Measurements from ENCODE around the gene RNH1. TPM values are rescaled to one million over a fixed set of nuclear protein-coding genes. Genes with fewer than 3 reads are reported as not detected.

RNH1 gene
- total RNA-seq, 1 experiment from 2014 or later, result 59.0 TPM

- no peak for TF ChIP-seq IRF2 (CRISPR knock-in tag; IDR thresholded peaks at IDR 0.05; ENCODE audit: borderline replicate concordance, low read depth)
- TF ChIP-seq, protein P1, sequence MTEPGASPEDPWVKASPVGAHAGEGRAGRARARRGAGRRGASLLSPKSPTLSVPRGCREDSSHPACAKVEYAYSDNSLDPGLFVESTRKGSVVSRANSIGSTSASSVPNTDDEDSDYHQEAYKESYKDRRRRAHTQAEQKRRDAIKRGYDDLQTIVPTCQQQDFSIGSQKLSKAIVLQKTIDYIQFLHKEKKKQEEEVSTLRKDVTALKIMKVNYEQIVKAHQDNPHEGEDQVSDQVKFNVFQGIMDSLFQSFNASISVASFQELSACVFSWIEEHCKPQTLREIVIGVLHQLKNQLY (CRISPR knock-in tag; IDR thresholded peaks at IDR 0.05), result no peak
Observed at GRCh38 chr11:477052-477715, 29.9 kb downstream of the RNH1 start (continued).

DNA sequence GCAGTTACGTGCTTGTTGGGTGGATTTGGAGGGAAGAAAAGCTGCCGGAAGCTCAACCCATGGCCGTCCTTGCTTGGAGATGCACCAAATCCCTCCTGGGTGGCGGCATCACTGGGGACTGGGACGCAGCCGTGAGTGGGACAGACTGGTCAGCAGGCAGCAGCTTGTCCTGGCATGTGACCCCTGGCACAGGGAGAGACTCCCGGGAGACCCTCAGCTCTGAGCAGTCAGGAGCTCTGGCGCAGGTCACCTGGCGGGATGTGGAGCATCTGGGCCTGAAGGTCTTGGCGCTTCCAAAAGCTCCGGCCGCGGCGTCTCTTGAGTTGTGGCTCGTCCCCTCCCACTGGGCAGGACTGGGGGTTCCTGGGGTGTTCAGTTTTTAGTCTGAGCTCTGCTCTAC lies 30.6 kb downstream of the RNH1 start:
- Mint-ChIP-seq H3K9me3 (no peaks in the 10 kb centered on the region), H3K27me3 (ENCODE audit: low read depth) (no peaks in the 10 kb centered on the region), H3K4me1 (0 out of 2 replicates have a peak, but pooled peaks cover 3% of the 10 kb centered on the region), H3K36me3 (peaks cover 5% of the 10 kb centered on the region), H3K4me3 (no peak overlapping the region), H3K27ac (peak overlapping the region; percentile 72)
- no peak for ATAC-seq
- TF ChIP-seq SMAD3 (CRISPR knock-in tag; IDR thresholded peaks at IDR 0.05; ENCODE audit: borderline replicate concordance) (no peak), IRF2 (CRISPR knock-in tag; IDR thresholded peaks at IDR 0.05; ENCODE audit: borderline replicate concordance, low read depth) (no peak), ZNF263 (CRISPR knock-in tag; IDR thresholded peaks at IDR 0.05; ENCODE audit: low read depth) (no peak), JUN (CRISPR knock-in tag; IDR thresholded peaks at IDR 0.05) (no peak), GABPB1 (CRISPR knock-in tag; IDR thresholded peaks at IDR 0.05) (no peak), ATF1 (CRISPR knock-in tag; IDR thresholded peaks at IDR 0.05) (no peak), ZNF396 (CRISPR knock-in tag; IDR thresholded peaks at IDR 0.05; ENCODE audit: borderline replicate concordance) (no peak)
- POLR2A ChIA-PET, result no interaction called here
- CTCF ChIA-PET, result interaction anchor here (0.7 to 1.1 kb wide), 2 partner anchors 28 to 86 kb away, joined by 3 read pairs; no protein-coding TSS in a partner anchor
- no peak for DNase-seq (ENCODE audit: low spot score)

DNA sequence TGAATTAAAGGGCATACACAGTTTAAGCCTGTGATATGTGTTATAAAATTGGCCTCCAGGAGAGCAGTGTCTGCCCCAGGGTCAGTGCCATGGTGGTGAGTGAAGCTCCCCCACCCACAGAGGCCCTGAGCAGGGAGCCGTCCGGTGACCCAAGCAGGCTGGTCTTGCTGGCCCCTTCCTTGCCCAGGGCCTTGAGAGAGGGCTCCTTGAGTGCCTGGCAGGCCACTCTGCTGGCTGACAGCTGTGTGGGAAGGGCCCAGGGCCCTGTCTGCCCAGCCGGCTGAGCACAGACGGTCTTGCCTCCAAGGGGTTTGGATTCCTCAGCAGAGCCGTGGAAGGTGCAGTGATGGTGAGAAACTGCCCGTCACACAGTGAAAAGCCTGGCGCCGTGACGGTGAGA lies 31.1 kb downstream of the RNH1 start:
- no peak for TF ChIP-seq ZNF423 (CRISPR knock-in tag; IDR thresholded peaks at IDR 0.05)
- TF ChIP-seq HMGA2 (CRISPR knock-in tag; IDR thresholded peaks at IDR 0.05), result no peak
- no peak for TF ChIP-seq MAX (CRISPR knock-in tag; IDR thresholded peaks at IDR 0.05)
- TF ChIP-seq ZMAT4 (CRISPR knock-in tag; IDR thresholded peaks at IDR 0.05), result no peak
- no peaks in the 10 kb centered on the region for H3K27me3 Mint-ChIP-seq (ENCODE audit: low read depth)
- H3K36me3 Mint-ChIP-seq, result peaks cover under 1% of the 10 kb centered on the region
- CTCF ChIA-PET, result no interaction called here
- POLR2A ChIA-PET, result no interaction called here
- no peaks in the 10 kb centered on the region for H3K9me3 Mint-ChIP-seq
- peak overlapping the region; percentile 72; the same call in 1 of the 2 replicates for H3K27ac Mint-ChIP-seq
- DNase-seq (ENCODE audit: low spot score) (no peak), ATAC-seq (no peak)
- H3K4me3 Mint-ChIP-seq, result no peak overlapping the region
- H3K4me1 Mint-ChIP-seq, result 0 out of 2 replicates have a peak, but pooled peaks cover 3% of the 10 kb centered on the region

GRCh38 chr11:474914-475506 lies 32.0 kb downstream of the RNH1 start:
- CTCF ChIA-PET, result interaction anchor here (1.4 kb wide), 1 partner anchor 80 kb away, joined by 3 read pairs; no protein-coding TSS in a partner anchor
- peaks cover 5% of the 10 kb centered on the region for H3K4me1 Mint-ChIP-seq
- H3K4me3 Mint-ChIP-seq, result no peak overlapping the region
- no peaks in the 10 kb centered on the region for H3K27me3 Mint-ChIP-seq (ENCODE audit: low read depth)
- no peaks in the 10 kb centered on the region for H3K9me3 Mint-ChIP-seq
- POLR2A ChIA-PET, result no interaction called here
- no peak for ATAC-seq
- H3K36me3 Mint-ChIP-seq, result no peaks in the 10 kb centered on the region
- no peak overlapping the region for H3K27ac Mint-ChIP-seq
- no peak for DNase-seq (ENCODE audit: low spot score)
- TF ChIP-seq, protein P2, sequence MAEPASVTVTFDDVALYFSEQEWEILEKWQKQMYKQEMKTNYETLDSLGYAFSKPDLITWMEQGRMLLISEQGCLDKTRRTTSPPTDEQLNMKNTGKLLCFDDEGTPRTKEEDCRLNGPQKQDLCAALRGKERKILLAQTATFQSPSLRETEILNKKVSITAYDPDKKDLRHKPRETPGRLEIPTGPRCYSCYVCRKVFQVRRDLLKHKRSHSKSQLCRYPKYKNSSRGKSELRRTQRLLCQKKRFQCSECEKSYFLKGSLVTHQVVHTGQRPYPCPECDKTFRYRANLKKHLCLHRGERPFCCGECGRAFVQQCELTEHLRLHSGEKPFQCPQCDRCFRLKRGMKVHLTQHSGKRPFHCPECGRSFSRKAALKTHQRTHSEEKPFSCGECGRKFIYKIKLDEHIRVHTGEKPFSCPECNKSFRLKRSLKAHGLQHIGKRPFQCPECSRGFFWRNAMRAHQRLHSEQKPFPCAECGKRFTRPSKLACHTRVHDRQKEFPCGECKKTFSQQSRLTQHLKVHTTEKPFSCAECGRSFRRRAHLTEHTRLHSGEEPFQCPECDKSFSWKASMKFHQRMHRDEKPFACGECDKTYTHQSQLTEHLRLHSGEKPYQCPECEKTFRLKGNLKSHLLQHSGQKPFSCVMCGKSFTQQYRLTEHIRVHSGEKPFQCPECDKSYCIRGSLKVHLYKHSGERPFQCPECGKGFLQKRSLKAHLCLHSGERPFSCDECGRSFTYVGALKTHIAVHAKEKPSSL (CRISPR knock-in tag; conservative IDR thresholded peaks at IDR 0.05), result no peak
- TF ChIP-seq NFATC4 (CRISPR knock-in tag; IDR thresholded peaks at IDR 0.05) (no peak), TCF7 (CRISPR knock-in tag; IDR thresholded peaks at IDR 0.05; ENCODE audit: low read depth) (no peak), NR2C2 (CRISPR knock-in tag; IDR thresholded peaks at IDR 0.05) (no peak), CREB1 (CRISPR knock-in tag; IDR thresholded peaks at IDR 0.05) (no peak), NFYB (CRISPR knock-in tag; conservative IDR thresholded peaks at IDR 0.05; ENCODE audit: low read depth) (no peak)
- TF ChIP-seq, protein P1 (CRISPR knock-in tag; IDR thresholded peaks at IDR 0.05), result no peak
- TF ChIP-seq, protein P3, sequence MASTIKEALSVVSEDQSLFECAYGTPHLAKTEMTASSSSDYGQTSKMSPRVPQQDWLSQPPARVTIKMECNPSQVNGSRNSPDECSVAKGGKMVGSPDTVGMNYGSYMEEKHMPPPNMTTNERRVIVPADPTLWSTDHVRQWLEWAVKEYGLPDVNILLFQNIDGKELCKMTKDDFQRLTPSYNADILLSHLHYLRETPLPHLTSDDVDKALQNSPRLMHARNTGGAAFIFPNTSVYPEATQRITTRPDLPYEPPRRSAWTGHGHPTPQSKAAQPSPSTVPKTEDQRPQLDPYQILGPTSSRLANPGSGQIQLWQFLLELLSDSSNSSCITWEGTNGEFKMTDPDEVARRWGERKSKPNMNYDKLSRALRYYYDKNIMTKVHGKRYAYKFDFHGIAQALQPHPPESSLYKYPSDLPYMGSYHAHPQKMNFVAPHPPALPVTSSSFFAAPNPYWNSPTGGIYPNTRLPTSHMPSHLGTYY (CRISPR knock-in tag; IDR thresholded peaks at IDR 0.05), result no peak
- TF ChIP-seq, protein P4, sequence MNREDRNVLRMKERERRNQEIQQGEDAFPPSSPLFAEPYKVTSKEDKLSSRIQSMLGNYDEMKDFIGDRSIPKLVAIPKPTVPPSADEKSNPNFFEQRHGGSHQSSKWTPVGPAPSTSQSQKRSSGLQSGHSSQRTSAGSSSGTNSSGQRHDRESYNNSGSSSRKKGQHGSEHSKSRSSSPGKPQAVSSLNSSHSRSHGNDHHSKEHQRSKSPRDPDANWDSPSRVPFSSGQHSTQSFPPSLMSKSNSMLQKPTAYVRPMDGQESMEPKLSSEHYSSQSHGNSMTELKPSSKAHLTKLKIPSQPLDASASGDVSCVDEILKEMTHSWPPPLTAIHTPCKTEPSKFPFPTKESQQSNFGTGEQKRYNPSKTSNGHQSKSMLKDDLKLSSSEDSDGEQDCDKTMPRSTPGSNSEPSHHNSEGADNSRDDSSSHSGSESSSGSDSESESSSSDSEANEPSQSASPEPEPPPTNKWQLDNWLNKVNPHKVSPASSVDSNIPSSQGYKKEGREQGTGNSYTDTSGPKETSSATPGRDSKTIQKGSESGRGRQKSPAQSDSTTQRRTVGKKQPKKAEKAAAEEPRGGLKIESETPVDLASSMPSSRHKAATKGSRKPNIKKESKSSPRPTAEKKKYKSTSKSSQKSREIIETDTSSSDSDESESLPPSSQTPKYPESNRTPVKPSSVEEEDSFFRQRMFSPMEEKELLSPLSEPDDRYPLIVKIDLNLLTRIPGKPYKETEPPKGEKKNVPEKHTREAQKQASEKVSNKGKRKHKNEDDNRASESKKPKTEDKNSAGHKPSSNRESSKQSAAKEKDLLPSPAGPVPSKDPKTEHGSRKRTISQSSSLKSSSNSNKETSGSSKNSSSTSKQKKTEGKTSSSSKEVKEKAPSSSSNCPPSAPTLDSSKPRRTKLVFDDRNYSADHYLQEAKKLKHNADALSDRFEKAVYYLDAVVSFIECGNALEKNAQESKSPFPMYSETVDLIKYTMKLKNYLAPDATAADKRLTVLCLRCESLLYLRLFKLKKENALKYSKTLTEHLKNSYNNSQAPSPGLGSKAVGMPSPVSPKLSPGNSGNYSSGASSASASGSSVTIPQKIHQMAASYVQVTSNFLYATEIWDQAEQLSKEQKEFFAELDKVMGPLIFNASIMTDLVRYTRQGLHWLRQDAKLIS (CRISPR knock-in tag; IDR thresholded peaks at IDR 0.05; ENCODE audit: borderline replicate concordance), result no peak
